Kidney glomerular epithelial cell (primary cell): ENCODE data around the gene KCNA4.
"Not testable (repeated sequence)": the region's sequence is repeated elsewhere in the genome, so short reads cannot be mapped to it uniquely, and the experiment has no call there.

Experiments
- DNase-seq: peaks from one replicate; lab custom pipeline; 2025; lab: John Stamatoyannopoulos, UW

Gene KCNA4

GRCh38 chr11:30016588-30017363 is at the start of gene KCNA4:
TSS of gene KCNA4 (minus strand) at chr11:30017030. CDS start at chr11:30012678, 4,352 bp downstream.
- DNase-seq: no peak

- no peak for DNase-seq
Observed at GRCh38 chr11:30062103-30062502, 45.3 kb upstream of the KCNA4 start.

DNA sequence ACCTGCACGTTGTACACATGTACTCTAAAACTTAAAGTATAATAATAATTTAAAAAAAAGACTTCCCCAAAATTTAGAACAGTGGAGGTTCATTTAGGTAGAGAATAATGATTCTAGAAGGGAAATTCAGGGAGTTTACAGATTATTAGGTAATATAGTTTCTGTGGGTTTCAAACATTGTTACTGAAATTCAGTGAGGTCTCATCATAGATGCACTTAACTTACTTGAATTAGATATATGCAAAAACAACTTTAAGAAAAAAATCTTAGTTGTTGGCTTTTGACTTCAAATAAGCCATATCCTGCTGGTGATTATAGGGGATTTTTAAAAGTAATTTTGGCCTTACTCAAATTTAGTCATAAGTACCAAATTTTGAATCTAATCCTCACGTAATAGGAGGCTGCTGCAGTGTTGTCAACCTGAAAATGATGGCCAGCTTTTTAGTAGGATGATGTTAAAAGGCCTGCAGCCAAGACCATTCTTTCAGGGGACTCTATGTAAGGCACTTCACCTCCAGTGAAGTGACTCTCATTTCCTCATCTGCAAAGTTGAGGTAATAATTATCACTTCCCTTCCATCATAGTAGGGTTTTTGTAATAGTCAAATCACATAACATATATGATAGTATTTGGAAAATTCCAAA is 42.5 kb upstream of the KCNA4 start:
- DNase-seq: no peak

GRCh38 chr11:30049214-30049613 is 32.4 kb upstream of the KCNA4 start:
- no peak for DNase-seq

DNA sequence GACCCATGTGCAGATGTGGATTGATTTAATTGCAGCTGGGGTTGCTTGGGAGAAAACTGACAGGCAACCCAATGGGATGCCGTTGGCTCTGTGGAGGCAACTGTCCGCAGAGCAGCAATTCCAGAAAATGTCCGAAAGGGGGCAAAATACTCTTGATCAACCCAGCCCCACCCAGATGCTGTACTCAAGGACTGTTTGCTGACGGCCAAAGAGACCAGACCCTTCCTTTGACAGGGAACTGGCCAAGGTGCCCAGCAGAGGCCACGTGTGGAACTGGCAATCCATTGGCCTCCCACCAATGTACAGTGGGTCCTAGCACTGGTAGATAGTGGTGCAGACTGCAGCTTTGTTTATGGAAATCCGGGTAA is 29.7 kb upstream of the KCNA4 start:
- no peak for DNase-seq

GRCh38 chr11:30045921-30046577 is 29.2 kb upstream of the KCNA4 start:
- no peak for DNase-seq

- no peak for DNase-seq
Observed at GRCh38 chr11:30045144-30045543, 28.3 kb upstream of the KCNA4 start.

DNA sequence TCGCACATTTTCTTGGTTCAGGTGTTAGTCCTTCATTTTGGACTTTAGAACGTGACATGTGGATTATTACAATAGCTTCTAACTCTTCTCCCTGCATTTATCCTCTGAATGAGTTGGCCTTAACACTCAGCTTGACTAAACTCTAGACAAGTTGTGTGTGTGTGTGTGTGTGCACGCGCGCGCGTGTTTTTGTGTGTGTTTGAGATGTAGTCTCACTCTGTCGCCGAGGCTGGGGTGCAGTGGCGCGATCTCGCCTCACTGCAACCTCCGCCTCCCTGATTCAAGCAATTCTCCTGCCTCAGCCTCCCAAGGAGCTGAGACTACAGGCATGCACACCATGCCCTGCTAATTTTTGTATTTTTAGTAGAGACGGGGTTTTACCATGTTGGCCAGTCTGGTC is 24.3 kb upstream of the KCNA4 start:
- no peak for DNase-seq

GRCh38 chr11:30034746-30035145 is 17.9 kb upstream of the KCNA4 start:
- not testable (repeated sequence) for DNase-seq

- not testable (repeated sequence) for DNase-seq
Observed at GRCh38 chr11:30034166-30034565, 17.3 kb upstream of the KCNA4 start.

- no peak for DNase-seq
Observed at GRCh38 chr11:30025396-30026139, 8.7 kb upstream of the KCNA4 start.

- DNase-seq: no peak
Observed at GRCh38 chr11:30023074-30023473, 6.2 kb upstream of the KCNA4 start.

GRCh38 chr11:30019481-30019880 is 2.7 kb upstream of the KCNA4 start:
- no peak for DNase-seq

DNA sequence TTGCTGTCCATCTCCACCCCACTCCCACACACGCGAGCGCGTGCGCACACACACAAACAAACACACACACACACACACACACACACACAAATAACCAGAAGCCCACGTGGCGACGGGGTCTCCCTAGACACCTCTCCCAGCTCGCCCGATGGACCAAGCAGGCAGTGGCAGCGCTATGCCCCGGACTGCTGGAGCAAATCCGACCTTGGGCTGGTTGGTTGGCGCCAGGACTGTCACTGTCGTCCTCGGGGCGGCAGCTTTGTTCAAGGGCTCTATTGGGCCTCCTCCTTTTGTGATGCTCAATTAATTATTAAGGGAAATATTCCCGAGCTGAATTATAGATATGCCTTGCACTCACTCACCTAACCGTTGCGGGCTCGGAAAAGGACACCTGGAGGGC is 1.7 kb upstream of the KCNA4 start:
- no peak for DNase-seq

GRCh38 chr11:30017445-30017895 is 640 bp upstream of the KCNA4 start:
- no peak for DNase-seq

- DNase-seq: no peak
Observed at GRCh38 chr11:30015725-30016412, 961 bp downstream of the KCNA4 start.

DNA sequence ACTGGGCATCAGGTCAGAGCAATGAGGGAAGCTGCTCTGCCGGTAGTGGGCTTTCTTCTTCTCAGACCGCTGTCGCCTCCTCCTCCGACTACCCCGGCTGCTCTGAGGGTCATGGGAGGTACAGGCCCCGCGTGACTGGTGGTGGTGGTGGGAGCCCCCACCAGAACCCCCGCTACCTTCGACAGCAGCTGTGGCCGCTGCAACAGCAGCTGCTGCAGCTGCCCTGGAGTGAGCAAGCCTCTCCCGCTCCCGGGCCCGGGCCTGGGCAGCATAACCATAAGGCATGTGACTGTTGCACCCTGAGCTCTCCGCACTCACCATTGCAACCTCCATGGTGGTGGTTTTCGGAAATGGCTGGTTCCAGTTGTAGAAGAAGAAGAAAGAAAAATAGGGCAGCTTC is 4.5 kb downstream of the KCNA4 start:
- DNase-seq: no peak

GRCh38 chr11:30009060-30009459 is 7.8 kb downstream of the KCNA4 start:
- no peak for DNase-seq

- no peak for DNase-seq
Observed at GRCh38 chr11:30006876-30007275, 10.0 kb downstream of the KCNA4 start.

DNA sequence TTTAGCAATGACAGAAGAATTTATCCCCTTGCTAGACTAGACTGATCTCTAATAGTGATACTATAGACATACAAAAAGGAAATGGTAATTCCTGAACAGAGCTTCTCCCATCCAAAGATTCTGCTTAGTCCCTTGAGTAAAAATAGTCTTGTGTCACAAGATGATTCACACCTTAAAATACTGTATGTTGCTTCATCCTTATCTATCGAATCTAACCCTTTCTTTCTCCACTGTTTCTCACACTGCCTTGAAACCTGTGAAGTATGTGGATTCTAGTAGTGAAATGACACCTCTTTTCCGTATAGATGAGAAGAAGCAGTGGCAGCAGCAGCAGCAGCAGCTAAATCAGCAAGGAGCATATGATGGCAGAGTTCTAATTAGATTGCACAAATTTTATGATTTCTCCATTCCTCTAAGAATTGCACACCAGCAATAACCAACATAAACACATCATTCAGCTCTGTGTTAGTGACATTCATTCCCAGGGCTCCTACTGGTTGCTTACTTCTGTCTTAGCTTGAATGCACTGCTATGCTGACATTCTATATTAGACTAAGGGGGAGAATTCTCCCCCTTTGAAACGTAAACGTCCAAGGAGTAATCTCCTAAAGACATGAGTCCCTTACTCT is 14.6 kb downstream of the KCNA4 start:
- no peak for DNase-seq
